K562 (cell line): Measurements from ENCODE around the gene AGO1. TPM values are rescaled to one million over a fixed set of nuclear protein-coding genes. Genes with fewer than 3 reads are reported as not detected.

Experiments used
- ARNT ChIP-seq, 2 experiments: fragments of 450-650 bp; IDR thresholded peaks; 2 replicates each; pipeline ENCODE4 v1.6.1; 2016; ENCODE audit warnings: mild to moderate bottlenecking in 1 of 2
- CEBPB ChIP-seq: fragments of 450-650 bp; IDR thresholded peaks from 2 replicates; pipeline ENCODE4 v1.6.1; 2016; ENCODE audit warnings: missing genetic modification characterization, missing compliant biosample characterization
- FOXJ2 ChIP-seq: fragments of 200-800 bp; sonication (Bioruptor generic); IDR thresholded peaks from 2 replicates; pipeline ENCODE4 v1.6.1; 2016; ENCODE audit warnings: missing genetic modification characterization, missing compliant biosample characterization
- KLF16 ChIP-seq: IDR thresholded peaks from 2 replicates; pipeline ENCODE4 v1.6.1; 2016; ENCODE audit warnings: antibody characterized with exemption
- NFXL1 ChIP-seq: fragments of 450-650 bp; formaldehyde crosslinking; IDR thresholded peaks from 2 replicates; pipeline ENCODE4 v1.4.0; 2021; ENCODE audit warnings: mild to moderate bottlenecking
- SRSF3 ChIP-seq: fragments of 200-400 bp; formaldehyde crosslinking; IDR thresholded peaks from 2 replicates; pipeline ENCODE4 v1.6.1; 2016; ENCODE audit warnings: mild to moderate bottlenecking, low read length, moderate library complexity; ENCODE audit not compliant: insufficient read depth
- TBP ChIP-seq: optimal IDR thresholded peaks from 2 replicates; pipeline ENCODE3; 2011; ENCODE audit warnings: low read depth, low read length, improper control_type of control experiment
- ZBTB9 ChIP-seq: fragments of 450-650 bp; formaldehyde crosslinking; IDR thresholded peaks from 2 replicates; pipeline ENCODE4 v1.4.0; 2020; ENCODE audit warnings: mild to moderate bottlenecking, moderate library complexity
- ZNF146 ChIP-seq: IDR thresholded peaks from one replicate; pipeline ENCODE4 v1.6.1; 2018; ENCODE audit warnings: missing compliant biosample characterization; ENCODE audit not compliant: unreplicated experiment
- ZNF3 ChIP-seq: fragments of 250-450 bp; sonication (Bioruptor Pico); IDR thresholded peaks from 2 replicates; pipeline ENCODE4 v1.5.0; 2021; ENCODE audit warnings: mild to moderate bottlenecking, moderate library complexity
- ZNF318 ChIP-seq, 2 experiments: fragments of 450-650 bp; IDR thresholded peaks; 2 replicates each; pipeline ENCODE4 v1.6.1; 2016; ENCODE audit warnings: mild to moderate bottlenecking in 2 of 2, borderline replicate concordance in 1 of 2, low read depth in 1 of 2, moderate library complexity in 1 of 2
- ZNF408 ChIP-seq: fragments of 250-450 bp; sonication (Bioruptor Pico); IDR thresholded peaks from 2 replicates; pipeline ENCODE4 v1.4.0; 2020; ENCODE audit warnings: low read depth, mild to moderate bottlenecking, moderate library complexity
- ZSCAN29 ChIP-seq: fragments of 450-650 bp; IDR thresholded peaks from 2 replicates; pipeline ENCODE4 v1.6.1; 2017
- polyA plus RNA-seq, 8 experiments: library from polyadenylated mRNA; depleted of rRNA in 4 of 8; stranded (reverse) in 5 of 8; unstranded in 3 of 8; fragments of >200 nt; fragmentation: Nextera tagmentation in 2 of 8; fragmentation: Illumina TruSeq in 1 of 8; extraction: Ambion mirVana in 2 of 8; extraction: Trizol in 1 of 8; gene quantifications; 2 replicates each; pipeline versions ENCODE4 v1.2.1 to v1.2.3, GENCODE V29; 2011 to 2014; ENCODE audit warnings: inconsistent platforms in 1 of 8, missing spikeins in 1 of 8
- total RNA-seq, 7 experiments: library from RNA; depleted of rRNA in 6 of 7; stranded (reverse); fragments of >200 nt in 6 of 7; fragmentation: Illumina TruSeq in 2 of 7; extraction: Trizol in 2 of 7; gene quantifications; 2 replicates each; pipeline versions ENCODE4 v1.2.1 to v1.2.3, GENCODE V29; 2011 to 2021; ENCODE audit warnings: low replicate concordance in 1 of 7
- TF ChIP-seq, protein P1 (sequence below): fragments of 250-450 bp; sonication (Bioruptor Pico); IDR thresholded peaks from 2 replicates; pipeline ENCODE4 v1.4.0; 2020; ENCODE audit warnings: borderline replicate concordance
- TF ChIP-seq, protein P2 (sequence below): fragments of 450-650 bp; IDR thresholded peaks from 2 replicates; pipeline ENCODE4 v1.6.1; 2016; ENCODE audit warnings: borderline replicate concordance

The AGO1 gene
- total and polyA plus RNA-seq, 9 of the 15 experiments (the other 6 are each of a cell fraction or from before 2014, with no cell fraction given), result 7.3 to 64.2 (median 26.0) TPM

DNA sequence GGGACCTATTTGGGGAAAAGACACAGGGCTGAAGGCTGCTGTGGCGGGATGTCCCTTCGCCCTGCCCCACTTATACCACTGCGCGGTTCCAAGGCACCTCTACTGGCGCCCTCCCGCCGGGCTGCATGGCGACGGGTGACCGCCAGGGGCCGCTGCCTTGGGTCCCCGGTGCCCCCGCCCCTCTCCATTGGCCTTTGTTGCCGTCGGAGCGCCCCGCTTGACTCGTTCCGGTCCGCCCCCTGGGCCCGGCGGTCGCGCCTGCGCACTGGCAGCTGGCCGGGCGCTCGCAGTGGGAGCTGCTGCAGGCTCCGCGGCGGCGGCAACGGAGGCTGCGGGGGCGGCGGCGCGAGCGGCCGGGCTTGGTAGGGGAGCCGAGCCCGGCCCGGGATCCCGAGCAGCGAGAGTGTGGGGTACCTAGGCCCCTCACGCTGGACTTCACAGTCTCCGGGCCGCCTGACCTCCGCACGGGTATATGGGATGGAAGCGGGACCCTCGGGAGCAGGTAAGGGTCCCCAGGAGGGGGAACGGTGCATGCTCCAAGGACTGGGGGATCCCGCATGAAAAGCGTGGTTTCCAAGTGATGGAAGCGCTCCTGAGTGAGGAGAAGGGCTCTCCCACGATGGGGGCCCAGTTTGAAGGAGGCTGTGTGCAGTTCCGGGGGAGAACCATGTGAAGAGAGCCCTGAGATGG is at the start of gene AGO1 (continued):
- TF ChIP-seq ZNF318 (IDR thresholded peaks at IDR 0.05; ENCODE audit: borderline replicate concordance in 1 of 2, low read depth in 1 of 2), result no peak
- peak; percentile 68; the same call in 1 of the 2 replicates for TF ChIP-seq KLF16
- no peak for TF ChIP-seq ARNT (IDR thresholded peaks at IDR 0.05)
- TF ChIP-seq ZSCAN29, result no peak
- no peak for TF ChIP-seq ZNF3 (CRISPR knock-in tag)
- no peak for TF ChIP-seq TBP
- TF ChIP-seq ZNF408, result no peak
- TF ChIP-seq SRSF3, result 0 out of 2 replicates have a peak, but pooled peaks have one; percentile 57
- 0 out of 2 replicates have a peak, but pooled peaks have one; percentile 43 for TF ChIP-seq ZBTB9
- no peak for TF ChIP-seq CEBPB (tag)
- TF ChIP-seq, protein P1, sequence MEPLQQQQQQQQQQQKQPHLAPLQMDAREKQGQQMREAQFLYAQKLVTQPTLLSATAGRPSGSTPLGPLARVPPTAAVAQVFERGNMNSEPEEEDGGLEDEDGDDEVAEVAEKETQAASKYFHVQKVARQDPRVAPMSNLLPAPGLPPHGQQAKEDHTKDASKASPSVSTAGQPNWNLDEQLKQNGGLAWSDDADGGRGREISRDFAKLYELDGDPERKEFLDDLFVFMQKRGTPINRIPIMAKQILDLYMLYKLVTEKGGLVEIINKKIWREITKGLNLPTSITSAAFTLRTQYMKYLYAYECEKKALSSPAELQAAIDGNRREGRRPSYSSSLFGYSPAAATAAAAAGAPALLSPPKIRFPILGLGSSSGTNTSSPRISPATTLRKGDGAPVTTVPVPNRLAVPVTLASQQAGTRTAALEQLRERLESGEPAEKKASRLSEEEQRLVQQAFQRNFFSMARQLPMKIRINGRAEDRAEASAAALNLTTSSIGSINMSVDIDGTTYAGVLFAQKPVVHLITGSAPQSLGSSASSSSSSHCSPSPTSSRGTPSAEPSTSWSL, result no peak
- TF ChIP-seq NFXL1 (CRISPR knock-in tag), result 0 out of 2 replicates have a peak, but pooled peaks have one; percentile 23
- 0 out of 2 replicates have a peak, but pooled peaks have one; percentile 14 for TF ChIP-seq FOXJ2
- no peak for TF ChIP-seq ZNF146
- TF ChIP-seq, protein P2, sequence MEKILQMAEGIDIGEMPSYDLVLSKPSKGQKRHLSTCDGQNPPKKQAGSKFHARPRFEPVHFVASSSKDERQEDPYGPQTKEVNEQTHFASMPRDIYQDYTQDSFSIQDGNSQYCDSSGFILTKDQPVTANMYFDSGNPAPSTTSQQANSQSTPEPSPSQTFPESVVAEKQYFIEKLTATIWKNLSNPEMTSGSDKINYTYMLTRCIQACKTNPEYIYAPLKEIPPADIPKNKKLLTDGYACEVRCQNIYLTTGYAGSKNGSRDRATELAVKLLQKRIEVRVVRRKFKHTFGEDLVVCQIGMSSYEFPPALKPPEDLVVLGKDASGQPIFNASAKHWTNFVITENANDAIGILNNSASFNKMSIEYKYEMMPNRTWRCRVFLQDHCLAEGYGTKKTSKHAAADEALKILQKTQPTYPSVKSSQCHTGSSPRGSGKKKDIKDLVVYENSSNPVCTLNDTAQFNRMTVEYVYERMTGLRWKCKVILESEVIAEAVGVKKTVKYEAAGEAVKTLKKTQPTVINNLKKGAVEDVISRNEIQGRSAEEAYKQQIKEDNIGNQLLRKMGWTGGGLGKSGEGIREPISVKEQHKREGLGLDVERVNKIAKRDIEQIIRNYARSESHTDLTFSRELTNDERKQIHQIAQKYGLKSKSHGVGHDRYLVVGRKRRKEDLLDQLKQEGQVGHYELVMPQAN, result no peak
